GM19324 (cell line): ENCODE data around the gene OTOGL.
A peak's percentile ranks its signal among the peaks of the same experiment; 100 is the strongest.

Source experiments
- ATAC-seq: cut with Tn5 transposase; IDR thresholded peaks from one replicate; pipeline ENCODE4 v1.9.1; 2021; ENCODE audit warnings: mild to moderate bottlenecking, moderate library complexity; ENCODE audit not compliant: unreplicated experiment, low FRiP score

Gene OTOGL

GRCh38 chr12:80184926-80185325, 85.6 kb downstream of the OTOGL start:
- ATAC-seq = no peak

GRCh38 chr12:80186727-80187217, 87.4 kb downstream of the OTOGL start:
- peak; percentile 54 for ATAC-seq

GRCh38 chr12:80187660-80188090, 88.3 kb downstream of the OTOGL start:
- ATAC-seq = no peak

GRCh38 chr12:80188576-80188975, 89.2 kb downstream of the OTOGL start:
- no peak for ATAC-seq

- no peak for ATAC-seq
Observed at GRCh38 chr12:80189241-80189640, 89.9 kb downstream of the OTOGL start.

GRCh38 chr12:80190001-80190400, 90.7 kb downstream of the OTOGL start:
- ATAC-seq = no peak

- no peak for ATAC-seq
Observed at GRCh38 chr12:80192087-80192486, 92.8 kb downstream of the OTOGL start.

- no peak for ATAC-seq
Observed at GRCh38 chr12:80193865-80194264, 94.5 kb downstream of the OTOGL start.

GRCh38 chr12:80195074-80195726, 95.9 kb downstream of the OTOGL start:
- ATAC-seq = no peak

- no peak for ATAC-seq
Observed at GRCh38 chr12:80195737-80196136, 96.4 kb downstream of the OTOGL start.

- no peak for ATAC-seq
Observed at GRCh38 chr12:80196419-80196818, 97.1 kb downstream of the OTOGL start.

- ATAC-seq = no peak
Observed at GRCh38 chr12:80198782-80199337, 99.5 kb downstream of the OTOGL start.

- ATAC-seq = no peak
Observed at GRCh38 chr12:80199931-80200330, 100.6 kb downstream of the OTOGL start.

- ATAC-seq = no peak
Observed at GRCh38 chr12:80200414-80200813, 101.1 kb downstream of the OTOGL start.

- ATAC-seq = no peak
Observed at GRCh38 chr12:80201908-80202307, 102.6 kb downstream of the OTOGL start.

- no peak for ATAC-seq
Observed at GRCh38 chr12:80205960-80206359, 106.6 kb downstream of the OTOGL start.

GRCh38 chr12:80208071-80208470, 108.7 kb downstream of the OTOGL start:
- ATAC-seq = no peak

GRCh38 chr12:80211671-80212070, 112.3 kb downstream of the OTOGL start:
- ATAC-seq = no peak

- ATAC-seq = no peak
Observed at GRCh38 chr12:80212938-80213645, 113.8 kb downstream of the OTOGL start.

- ATAC-seq = no peak
Observed at GRCh38 chr12:80213871-80214270, 114.5 kb downstream of the OTOGL start.

- ATAC-seq = no peak
Observed at GRCh38 chr12:80217011-80217535, 117.7 kb downstream of the OTOGL start.
